Measurements from ENCODE around the gene ABI3BP. TPM values are rescaled to one million over a fixed set of nuclear protein-coding genes. Genes with fewer than 3 reads are reported as not detected.

The ABI3BP gene
- total and polyA plus RNA-seq, 10 of the 15 experiments (the other 5 are each of a cell fraction or from before 2014, with no cell fraction given), result 0.03 to 0.42 (median 0.11) TPM; not detected in 4

DNA sequence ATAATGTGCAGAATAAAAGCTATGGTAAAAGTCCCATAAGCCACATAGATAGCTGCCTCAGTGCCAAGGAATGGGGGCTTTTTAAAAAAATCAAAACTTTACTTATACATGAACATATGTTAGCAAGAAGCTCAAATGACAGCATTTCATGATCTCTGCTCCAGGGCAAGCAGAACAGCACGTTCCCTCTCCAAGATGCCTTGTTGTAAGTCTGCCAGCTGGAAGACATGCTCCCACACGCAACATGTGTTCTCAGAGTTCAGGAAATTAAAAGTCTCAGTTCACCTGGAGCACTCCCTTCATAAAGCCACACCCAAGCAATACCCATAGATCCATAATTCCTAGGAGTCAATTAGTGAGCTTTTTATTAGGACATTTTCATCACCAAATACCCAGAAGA is 52.2 kb downstream of the ABI3BP start:
- WGBS (ENCODE audit: insufficient coverage, insufficient replicate concordance, low lambda C conversion rate, missing lambda C conversion rate), result 0% methylated on average over 2 of the region's 2 CpGs
- RAD21 ChIA-PET (ENCODE audit: unreplicated experiment), result no interaction called here
- Histone ChIP-seq H3K4me3 (no peak overlapping the region), H3K79me2 (ENCODE audit: control insufficient read depth, insufficient read depth, low read length) (no peaks in the 10 kb centered on the region), H2AFZ (ENCODE audit: control insufficient read depth, low read depth, low read length) (no peak overlapping the region), H3K9ac (ENCODE audit: control insufficient read depth, insufficient read depth, low read length) (no peak overlapping the region), H3K36me3 (ENCODE audit: control insufficient read depth in 2 of 2, insufficient read depth in 2 of 2, low read length in 1 of 2) (no peaks in the 10 kb centered on the region), H3K27ac (ENCODE audit: control insufficient read depth, insufficient read depth) (no peak overlapping the region), H3K9me3 (replicated peaks; ENCODE audit: control insufficient read depth, insufficient read depth, low read length) (no peaks in the 10 kb centered on the region), H4K20me1 (ENCODE audit: control insufficient read depth, insufficient read depth) (no peaks in the 10 kb centered on the region), H3K4me2 (ENCODE audit: control insufficient read depth, insufficient read depth) (no peak overlapping the region), H3K27me3 (replicated peaks in 1 of 2; ENCODE audit: control insufficient read depth in 2 of 2, insufficient read depth in 2 of 2, low read length in 1 of 2) (no peaks in the 10 kb centered on the region), H3K4me1 (ENCODE audit: control insufficient read depth, insufficient read depth, low read length) (no peaks in the 10 kb centered on the region)
- ATAC-seq (no peak), DNase-seq (ENCODE audit: low read depth, low spot score) (no peak), FAIRE-seq (no peak)
- intact Hi-C loops (cut with micrococcal nuclease; ENCODE audit: unreplicated experiment) (no loop called here), in situ Hi-C loops (cut with MboI) (no loop called here)
- no TSS peak for BruUV-seq (replicated peaks)
- no peak for TF ChIP-seq HDAC6 (IDR thresholded peaks at IDR 0.05; ENCODE audit: unreplicated experiment)
- TF ChIP-seq NR2C1 (IDR thresholded peaks at IDR 0.05), result no peak
- TF ChIP-seq MEF2A (IDR thresholded peaks at IDR 0.05; ENCODE audit: insufficient read depth, low read depth, low read length), result no peak
- TF ChIP-seq ZZZ3 (IDR thresholded peaks at IDR 0.05; ENCODE audit: control insufficient read depth, insufficient read length, low read depth), result no peak
- no peak for TF ChIP-seq BMI1 (IDR thresholded peaks at IDR 0.05; ENCODE audit: borderline replicate concordance)
- TF ChIP-seq BRCA1 (IDR thresholded peaks at IDR 0.05; ENCODE audit: low read depth, low read length), result no peak
- TF ChIP-seq CBFB (IDR thresholded peaks at IDR 0.05; ENCODE audit: low read depth), result no peak
- TF ChIP-seq ESRRA (IDR thresholded peaks at IDR 0.05; ENCODE audit: low read length), result no peak
- no peak for TF ChIP-seq NBN (IDR thresholded peaks at IDR 0.05)
- no peak for TF ChIP-seq CEBPB (IDR thresholded peaks at IDR 0.05; ENCODE audit: borderline replicate concordance in 1 of 2, low read depth in 2 of 2, low read length in 2 of 2)
- no peak for TF ChIP-seq PAX8 (IDR thresholded peaks at IDR 0.05)
- TF ChIP-seq ZNF592 (IDR thresholded peaks at IDR 0.05), result no peak
- CTCF ChIA-PET, result no interaction called here
- POLR2A ChIA-PET, result no interaction called here
- SMC1A ChIA-PET (ENCODE audit: uncharacterized antibody, unreplicated experiment), result interaction anchor here (1.1 kb wide), 1 partner anchor 145 kb away, joined by 3 read pairs; no protein-coding TSS in a partner anchor
